GM12878 (cell line): ENCODE measurements around the gene CEP97. TPM values are rescaled to one million over a fixed set of nuclear protein-coding genes. Genes with fewer than 3 reads are reported as not detected.
A peak's percentile ranks its signal among the peaks of the same experiment; 100 is the strongest.

Experiments used
- ATAC-seq: fragments of 200-7000 bp; cut with Tn5 transposase; 3 replicates; pipeline ENCODE4 v1.9.1; 2020; ENCODE audit warnings: mild to moderate bottlenecking, moderate library complexity
- BruUV-seq: library from RNA; stranded (reverse); fragments of 400-500 nt; replicated peaks from 2 replicates; lab custom pipeline; 2021; lab: Mats Ljungman, UMichigan
- CTCF ChIA-PET: fragments of 300-600 bp; sonication (Branson Sonifier 250); formaldehyde crosslinking; extraction: SDS; loops from one replicate; lab custom pipeline; 2021; ENCODE audit warnings: inconsistent platforms; lab: Yijun Ruan, JAX
- POLR2A ChIA-PET: fragments of 350-600 bp; formaldehyde crosslinking; extraction: SDS; loops from one replicate; lab custom pipeline; 2021; ENCODE audit warnings: inconsistent platforms; lab: Charles Lee
- RAD21 ChIA-PET: fragments of 300-600 bp; sonication (Branson Sonifier 250); formaldehyde crosslinking; loops from one replicate; lab custom pipeline; 2023; ENCODE audit warnings: antibody characterized with exemption; ENCODE audit not compliant: unreplicated experiment; lab: Charles Lee
- SMC1A ChIA-PET: fragments of 300-600 bp; sonication (Branson Sonifier 250); formaldehyde crosslinking; loops from one replicate; lab custom pipeline; 2023; ENCODE audit not compliant: unreplicated experiment, uncharacterized antibody; lab: Charles Lee
- DNase-seq: peaks from one replicate; pipeline ENCODE4 v3.0.0-alpha.2; 2011; ENCODE audit warnings: low read depth, low spot score
- FAIRE-seq: peaks from 3 replicates; lab custom pipeline; 2011; peaks lifted over from hg19 to GRCh38; lab: Jason Lieb, UNC
- H2AFZ ChIP-seq: 2 replicates; pipeline ENCODE4 v1.6.0; 2011; ENCODE audit warnings: low read depth, low read length, control low read depth; ENCODE audit not compliant: control insufficient read depth
- H3K27ac ChIP-seq: 2 replicates; pipeline ENCODE4 v1.5.1; 2011; ENCODE audit warnings: control low read depth; ENCODE audit not compliant: control insufficient read depth, insufficient read depth
- H3K27me3 ChIP-seq, 2 experiments: replicated peaks in 1 of 2; 2 replicates each; pipeline versions ENCODE4 v1.6.0 to v1.6.1; 2011; ENCODE audit warnings: low read length in 1 of 2; ENCODE audit not compliant: control insufficient read depth in 2 of 2, insufficient read depth in 2 of 2
- H3K36me3 ChIP-seq, 2 experiments: 2 replicates each; pipeline ENCODE4 v1.5.1; 2011; ENCODE audit warnings: low read length in 1 of 2; ENCODE audit not compliant: control insufficient read depth in 2 of 2, insufficient read depth in 2 of 2
- H3K4me1 ChIP-seq: 2 replicates; pipeline ENCODE4 v1.6.1; 2011; ENCODE audit warnings: mild to moderate bottlenecking, low read length, moderate library complexity, mixed read lengths; ENCODE audit not compliant: control insufficient read depth, insufficient read depth
- H3K4me2 ChIP-seq: 2 replicates; pipeline ENCODE4 v1.6.0; 2011; ENCODE audit warnings: control low read depth; ENCODE audit not compliant: control insufficient read depth, insufficient read depth
- H3K4me3 ChIP-seq: fragments of 200-600 bp; sonication (generic); 2 replicates; pipeline ENCODE4 v1.5.1; 2016
- H3K79me2 ChIP-seq: 2 replicates; pipeline ENCODE4 v1.6.0; 2011; ENCODE audit warnings: low read length; ENCODE audit not compliant: control insufficient read depth, insufficient read depth
- H3K9ac ChIP-seq: 2 replicates; pipeline ENCODE4 v1.8.0; 2011; ENCODE audit warnings: low read length, control low read depth, mixed read lengths; ENCODE audit not compliant: control insufficient read depth, insufficient read depth
- H3K9me3 ChIP-seq: replicated peaks from 3 replicates; pipeline ENCODE4 v1.5.1; 2011; ENCODE audit warnings: mild to moderate bottlenecking, low read length; ENCODE audit not compliant: control insufficient read depth, insufficient read depth
- H4K20me1 ChIP-seq: 2 replicates; pipeline ENCODE4 v1.6.0; 2011; ENCODE audit not compliant: control insufficient read depth, insufficient read depth
- BHLHE40 ChIP-seq, 2 experiments: fragments of 450-650 bp in 1 of 2; IDR thresholded peaks; 2 replicates each; pipeline ENCODE4 v1.6.1; 2011 to 2017; ENCODE audit warnings: low read depth in 2 of 2, borderline replicate concordance in 1 of 2, improper control_type of control experiment in 1 of 2, low read length in 1 of 2, mild to moderate bottlenecking in 1 of 2
- CTCF ChIP-seq, 3 experiments: IDR thresholded peaks in 2 of 3; conservative IDR thresholded peaks in 1 of 3; 2 replicates each; pipeline ENCODE4 v1.5.1; 2011; ENCODE audit warnings: low read depth in 3 of 3, low read length in 3 of 3, mild to moderate bottlenecking in 3 of 3, control low read depth in 2 of 3, moderate library complexity in 2 of 3, inconsistent platforms in 1 of 3, mixed read lengths in 1 of 3; ENCODE audit not compliant: control insufficient read depth in 2 of 3, insufficient read depth in 1 of 3; ENCODE audit errors: extremely low read depth in 1 of 3
- GABPA ChIP-seq: IDR thresholded peaks from 2 replicates; pipeline ENCODE4 v1.6.1; 2014; ENCODE audit warnings: antibody characterized with exemption, low read depth, mild to moderate bottlenecking, inconsistent platforms
- MTA3 ChIP-seq: IDR thresholded peaks from 2 replicates; pipeline ENCODE4 v1.6.1; 2012; ENCODE audit warnings: low read length, inconsistent platforms, borderline replicate concordance
- NRF1 ChIP-seq: conservative IDR thresholded peaks from 2 replicates; pipeline ENCODE4 v1.6.1; 2011; ENCODE audit warnings: mild to moderate bottlenecking, low read depth, low read length, improper control_type of control experiment
- PAX8 ChIP-seq: fragments of 450-650 bp; IDR thresholded peaks from 2 replicates; pipeline ENCODE4 v1.6.1; 2017; ENCODE audit warnings: mild to moderate bottlenecking, moderate library complexity
- RAD21 ChIP-seq: IDR thresholded peaks from 2 replicates; pipeline ENCODE4 v1.6.1; 2011; ENCODE audit warnings: mild to moderate bottlenecking, low read depth, low read length, moderate library complexity; ENCODE audit not compliant: insufficient read depth
- SKIL ChIP-seq: fragments of 450-650 bp; IDR thresholded peaks from 2 replicates; pipeline ENCODE4 v1.6.1; 2017; ENCODE audit warnings: mild to moderate bottlenecking, low read depth, inconsistent platforms; ENCODE audit not compliant: poor library complexity, severe bottlenecking
- SMC3 ChIP-seq: IDR thresholded peaks from 2 replicates; pipeline ENCODE4 v1.6.1; 2011; ENCODE audit warnings: low read length, improper control_type of control experiment, borderline replicate concordance
- SPI1 ChIP-seq: IDR thresholded peaks from 2 replicates; pipeline ENCODE4 v1.6.1; 2011; ENCODE audit warnings: low read depth, mild to moderate bottlenecking, low read length, moderate library complexity, borderline replicate concordance; ENCODE audit not compliant: insufficient read depth
- ZNF384 ChIP-seq: IDR thresholded peaks from 2 replicates; pipeline ENCODE4 v1.6.1; 2012; ENCODE audit warnings: low read depth, mild to moderate bottlenecking, low read length, improper control_type of control experiment, borderline replicate concordance
- ZNF622 ChIP-seq: fragments of 450-650 bp; IDR thresholded peaks from 2 replicates; pipeline ENCODE4 v1.6.1; 2017; ENCODE audit warnings: mild to moderate bottlenecking, inconsistent platforms
- ZZZ3 ChIP-seq: IDR thresholded peaks from 2 replicates; pipeline ENCODE4 v1.6.1; 2011; ENCODE audit warnings: low read depth; ENCODE audit not compliant: control insufficient read depth, insufficient read length
- in situ Hi-C: fragments of 300-500 bp; cut with MboI; formaldehyde crosslinking; loops from 9 replicates; pipeline ENCODE4 v1.14.3; 2018; ENCODE audit warnings: mixed read lengths
- intact Hi-C: fragments of 100-400 bp; cut with micrococcal nuclease; formaldehyde crosslinking; loops from one replicate; pipeline ENCODE4 v1.14.2; 2022; ENCODE audit not compliant: unreplicated experiment
- polyA plus RNA-seq, 11 experiments: library from polyadenylated mRNA; depleted of rRNA in 4 of 11; unstranded in 6 of 11; stranded (reverse) in 5 of 11; fragments of >200 nt; fragmentation: Nextera tagmentation in 4 of 11; fragmentation: Illumina TruSeq in 1 of 11; extraction: Ambion mirVana in 4 of 11; extraction: Trizol in 1 of 11; gene quantifications; 1 replicate in 1 of 11; 2 replicates in 10 of 11; pipeline versions ENCODE4 v1.2.1 to v1.2.3, GENCODE V29; 2011 to 2016; ENCODE audit warnings: inconsistent platforms in 2 of 11, missing spikeins in 2 of 11, low read depth in 1 of 11
- total RNA-seq, 4 experiments: library from RNA; depleted of rRNA in 3 of 4; stranded (reverse); fragments of >200 nt in 3 of 4; fragmentation: Illumina TruSeq in 1 of 4; extraction: Trizol in 1 of 4; gene quantifications; 2 replicates each; pipeline versions ENCODE4 v1.2.1 to v1.2.3, GENCODE V29; 2013 to 2021

The CEP97 gene
- total and polyA plus RNA-seq, 10 of the 15 experiments (the other 5 are each of a cell fraction or from before 2014, with no cell fraction given), result 1.9 to 13.7 (median 5.8) TPM

GRCh38 chr3:101809178-101810021 lies 85.0 kb downstream of the CEP97 start:
- RAD21 ChIA-PET, result interaction anchor here (0.6 to 15.9 kb wide), 17 partner anchors 11 to 727 kb away, joined by 3 to 659 read pairs (median 3); partner anchors contain the start of gene NFKBIZ
- intact Hi-C loops, result loop anchor here (1.0 to 10.0 kb wide), 5 partner anchors 128 to 865 kb away; no protein-coding TSS in a partner anchor
- FAIRE-seq, result peak; percentile 68

More at GRCh38 chr3:101809178-101810021, 85.0 kb downstream of the CEP97 start:
- H2AFZ ChIP-seq, result no peak overlapping the region
- peaks cover 15% of the 10 kb centered on the region for H3K4me1 ChIP-seq
- SMC1A ChIA-PET, result interaction anchor here (0.8 to 19.7 kb wide), 28 partner anchors 8 to 742 kb away, joined by 3 to 949 read pairs (median 4); no protein-coding TSS in a partner anchor
- CTCF ChIA-PET, result interaction anchor here (0.5 to 15.9 kb wide), 45 partner anchors 9 to 1786 kb away, joined by 3 to 1057 read pairs (median 3); partner anchors contain the start of gene NFKBIZ
- H3K9ac ChIP-seq, result no peak overlapping the region
- H3K27ac ChIP-seq, result no peak overlapping the region
- no peaks in the 10 kb centered on the region for H4K20me1 ChIP-seq
- H3K36me3 ChIP-seq, result no peaks in the 10 kb centered on the region
- no peaks in the 10 kb centered on the region; the same call in 2 of the 3 replicates for H3K9me3 ChIP-seq
- ATAC-seq (peak; percentile 64), DNase-seq (no peak)
- no peaks in the 10 kb centered on the region for H3K79me2 ChIP-seq
- in situ Hi-C loops, result loop anchor here (5.0 kb wide), 2 partner anchors 418 to 723 kb away; no protein-coding TSS in a partner anchor
- no peak overlapping the region for H3K4me2 ChIP-seq
- TF ChIP-seq ZNF622 (no peak), NRF1 (no peak), SPI1 (peak; percentile 18; the same call in 1 of the 2 replicates), CTCF (IDR thresholded peaks at IDR 0.05 in 2 of 3, conservative IDR thresholded peaks at IDR 0.05 in 1 of 3; ENCODE audit: control insufficient read depth in 2 of 3, extremely low read depth in 1 of 3, insufficient read depth in 1 of 3, low read depth in 3 of 3, low read length in 3 of 3) (peak; percentile 56 to 84 (median 65); a peak in 5 of 6 replicates), PAX8 (no peak), SKIL (peak; percentile 53), ZZZ3 (no peak), SMC3 (peak; percentile 79), MTA3 (no peak), RAD21 (peak; percentile 82), BHLHE40 (IDR thresholded peaks at IDR 0.05; ENCODE audit: borderline replicate concordance in 1 of 2, low read depth in 2 of 2, low read length in 1 of 2) (no peak), GABPA (no peak), ZNF384 (peak; percentile 55; the same call in 1 of the 2 replicates)
- POLR2A ChIA-PET, result interaction anchor here (0.7 kb wide), 1 partner anchor 420 kb away, joined by 3 read pairs; no protein-coding TSS in a partner anchor
- no peaks in the 10 kb centered on the region for H3K27me3 ChIP-seq
- H3K4me3 ChIP-seq, result no peak overlapping the region
- BruUV-seq, result no TSS peak
